Measurements from ENCODE around the gene PCIF1.
"Not testable (repeated sequence)": the region's sequence is repeated elsewhere in the genome, so short reads cannot be mapped to it uniquely, and the experiment has no call there.

PCIF1 gene

DNA sequence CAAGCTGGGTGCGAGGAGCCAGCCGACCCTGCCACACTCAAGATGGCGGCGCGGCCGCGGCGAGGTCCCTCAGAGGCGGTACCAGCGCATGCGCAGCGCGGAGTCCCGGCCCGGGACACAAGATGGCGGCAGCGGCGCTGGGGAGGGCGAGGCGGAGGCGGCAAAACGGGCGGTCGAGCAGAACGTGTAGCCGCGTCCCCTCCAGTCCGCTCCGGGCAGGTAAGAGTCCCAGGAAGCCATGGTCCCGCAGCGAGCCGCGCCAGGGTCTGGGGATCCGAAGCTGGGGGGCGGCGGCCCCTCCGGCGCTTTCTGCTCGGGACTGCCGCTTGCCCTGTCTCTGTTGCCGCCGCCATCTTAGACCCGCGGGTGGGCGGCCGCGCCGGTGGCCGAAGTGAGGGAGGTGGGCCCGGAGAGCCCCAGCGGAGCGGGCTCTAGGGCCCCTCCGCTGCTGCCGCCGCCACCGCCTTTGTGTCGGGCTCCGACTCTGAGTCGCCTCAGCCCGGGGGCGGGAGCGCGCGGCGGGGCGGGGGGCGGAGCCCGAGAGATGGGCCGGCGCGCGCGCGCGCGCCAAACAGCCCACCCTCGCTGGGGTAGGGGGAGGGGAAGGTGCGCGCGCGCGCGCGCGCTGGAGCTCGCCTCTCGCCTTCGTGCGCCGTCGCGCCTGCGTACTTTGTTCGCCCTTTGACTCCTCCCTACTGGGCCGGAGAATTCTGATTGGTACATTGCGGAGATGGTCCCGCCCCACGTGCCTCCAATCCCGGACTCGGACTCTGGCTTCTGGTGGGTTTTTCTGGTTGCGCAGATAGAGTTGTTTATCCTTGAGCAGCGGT, at the start of gene PCIF1:
Gene PCIF1, plus strand, starts transcription at position 98 of the 830 bp plus-strand sequence. CDS start 4,317 bp downstream, outside the sequence.
- DNase-seq (ENCODE audit: low read depth in 2 of 2), result peak; percentile 96

DNA sequence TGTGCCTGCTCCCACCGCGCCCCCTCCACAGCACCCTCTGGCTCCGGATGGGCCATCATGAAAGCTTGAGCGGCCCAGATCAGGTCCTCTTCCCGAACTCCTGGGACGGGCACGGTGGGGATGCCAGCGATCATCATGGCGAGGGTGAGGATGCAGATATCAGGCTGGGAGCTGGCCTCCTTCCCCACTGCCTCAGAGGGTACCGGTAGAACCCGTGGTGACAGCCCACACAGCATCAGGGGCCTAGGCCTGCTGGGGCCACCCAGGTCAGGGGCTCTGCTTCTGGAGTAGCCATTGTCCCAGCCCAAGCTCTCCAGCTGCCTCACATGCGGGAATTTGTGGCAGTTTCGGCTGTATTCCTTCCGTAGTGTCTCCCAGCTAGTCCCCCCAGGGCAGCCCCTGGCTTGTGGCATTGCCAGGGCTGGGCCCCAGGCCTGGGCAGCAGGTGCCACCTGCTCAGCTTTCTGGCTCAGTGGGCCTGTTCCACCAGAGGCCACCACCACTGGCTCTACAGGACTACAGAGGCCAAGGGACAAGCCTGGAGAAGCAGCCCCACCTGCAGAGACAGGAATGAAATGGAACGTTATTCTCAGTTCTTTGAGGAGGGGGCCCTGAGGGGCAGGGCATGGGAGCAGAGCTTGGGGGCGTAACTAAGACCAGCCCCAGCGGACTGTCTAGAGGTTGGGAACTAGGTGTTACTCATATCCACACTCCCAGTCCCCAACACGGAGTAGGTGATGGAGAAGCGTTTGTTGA, 47.7 kb upstream of the PCIF1 start:
- DNase-seq (ENCODE audit: low read depth in 2 of 2), result no peak

DNA sequence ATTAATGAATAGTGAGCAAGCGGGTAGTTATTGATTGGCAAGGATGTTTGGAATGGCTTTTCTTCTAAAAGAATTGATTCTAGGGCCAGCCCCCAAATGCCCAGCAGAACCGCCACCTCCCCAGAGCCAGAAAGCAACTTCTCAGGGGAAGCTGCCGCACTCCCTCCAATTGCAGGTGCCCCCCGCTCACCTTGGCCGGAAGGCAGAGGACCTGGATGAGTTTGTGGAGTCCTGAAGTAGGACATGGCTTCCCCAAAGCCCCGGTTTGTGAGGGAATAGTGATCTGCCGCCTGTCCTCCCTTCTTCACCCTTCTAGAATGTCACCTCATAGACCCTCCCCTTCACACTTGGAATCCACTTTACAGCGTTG, 47.2 kb upstream of the PCIF1 start, which contains the start of gene SPATA25:
Gene SPATA25, minus strand, starts transcription at position 277 of the 370 bp plus-strand sequence. Its CDS starts 32 bp downstream, at position 245.
- DNase-seq (ENCODE audit: low read depth in 2 of 2), result no peak

DNA sequence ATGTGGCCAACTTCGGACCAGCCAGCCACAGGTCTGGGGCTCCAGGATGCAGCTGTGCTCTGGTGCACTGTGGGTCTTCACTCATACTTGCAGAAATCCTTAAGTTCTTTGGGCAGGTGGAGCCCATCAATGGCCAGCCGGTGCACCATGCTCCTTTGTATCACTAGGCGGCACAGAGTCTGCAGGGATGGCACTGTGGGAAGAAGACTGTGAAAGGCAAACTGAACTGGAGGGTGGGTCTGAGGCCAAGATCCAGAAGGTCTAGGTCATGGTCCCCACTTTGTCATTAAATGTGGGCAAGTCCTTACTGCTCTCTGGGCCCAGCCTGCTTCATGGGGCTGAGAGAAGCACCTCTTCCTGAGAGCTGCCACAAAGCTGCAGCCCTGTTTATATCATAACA, 45.8 kb upstream of the PCIF1 start:
- DNase-seq (ENCODE audit: low read depth in 2 of 2), result no peak

DNA sequence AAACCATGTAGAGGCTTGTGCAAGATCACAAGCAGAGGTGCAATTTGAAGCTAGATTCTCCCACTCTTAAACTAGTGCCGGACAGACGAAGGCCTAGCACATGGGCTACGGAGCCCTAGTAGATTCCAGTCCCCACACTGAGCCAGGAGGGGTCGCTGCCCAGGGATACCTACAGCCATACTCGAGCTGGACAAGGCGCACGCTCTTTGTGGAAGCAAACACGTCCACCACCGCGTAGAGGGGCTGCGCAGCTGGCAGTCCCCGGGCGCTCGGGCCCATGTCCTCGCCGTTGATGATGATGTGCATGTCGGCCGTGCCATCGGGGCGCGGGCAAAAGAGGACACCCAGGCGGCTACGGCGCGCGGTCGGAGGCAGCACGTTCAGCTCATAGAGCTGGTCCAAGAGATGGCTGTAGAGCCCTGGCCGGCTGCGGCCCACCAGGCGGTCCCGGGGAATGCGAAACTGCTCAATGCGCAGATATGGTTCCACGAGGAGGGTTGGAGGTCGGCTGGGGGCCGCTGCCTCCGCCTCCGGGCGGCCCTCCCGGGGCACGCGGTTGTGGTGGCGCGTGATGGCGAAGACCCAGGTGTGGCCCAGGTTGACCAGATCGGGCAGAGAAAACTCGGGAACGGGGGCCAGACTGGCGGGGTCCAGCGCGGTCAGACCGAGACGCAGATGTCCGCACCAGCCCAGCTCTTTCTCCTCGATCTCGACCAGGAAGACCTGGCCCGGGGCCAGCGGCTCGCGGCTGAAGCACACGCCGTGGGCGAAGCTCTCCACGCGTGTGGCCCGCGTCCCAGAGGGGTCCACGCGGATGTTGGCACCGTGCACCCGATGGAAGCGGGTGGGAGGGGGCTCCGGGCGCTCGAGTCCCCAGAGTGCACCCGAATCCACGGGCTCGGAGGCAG, 44.2 kb upstream of the PCIF1 start:
- DNase-seq (ENCODE audit: low read depth in 2 of 2), result peak; percentile 34 to 35

DNA sequence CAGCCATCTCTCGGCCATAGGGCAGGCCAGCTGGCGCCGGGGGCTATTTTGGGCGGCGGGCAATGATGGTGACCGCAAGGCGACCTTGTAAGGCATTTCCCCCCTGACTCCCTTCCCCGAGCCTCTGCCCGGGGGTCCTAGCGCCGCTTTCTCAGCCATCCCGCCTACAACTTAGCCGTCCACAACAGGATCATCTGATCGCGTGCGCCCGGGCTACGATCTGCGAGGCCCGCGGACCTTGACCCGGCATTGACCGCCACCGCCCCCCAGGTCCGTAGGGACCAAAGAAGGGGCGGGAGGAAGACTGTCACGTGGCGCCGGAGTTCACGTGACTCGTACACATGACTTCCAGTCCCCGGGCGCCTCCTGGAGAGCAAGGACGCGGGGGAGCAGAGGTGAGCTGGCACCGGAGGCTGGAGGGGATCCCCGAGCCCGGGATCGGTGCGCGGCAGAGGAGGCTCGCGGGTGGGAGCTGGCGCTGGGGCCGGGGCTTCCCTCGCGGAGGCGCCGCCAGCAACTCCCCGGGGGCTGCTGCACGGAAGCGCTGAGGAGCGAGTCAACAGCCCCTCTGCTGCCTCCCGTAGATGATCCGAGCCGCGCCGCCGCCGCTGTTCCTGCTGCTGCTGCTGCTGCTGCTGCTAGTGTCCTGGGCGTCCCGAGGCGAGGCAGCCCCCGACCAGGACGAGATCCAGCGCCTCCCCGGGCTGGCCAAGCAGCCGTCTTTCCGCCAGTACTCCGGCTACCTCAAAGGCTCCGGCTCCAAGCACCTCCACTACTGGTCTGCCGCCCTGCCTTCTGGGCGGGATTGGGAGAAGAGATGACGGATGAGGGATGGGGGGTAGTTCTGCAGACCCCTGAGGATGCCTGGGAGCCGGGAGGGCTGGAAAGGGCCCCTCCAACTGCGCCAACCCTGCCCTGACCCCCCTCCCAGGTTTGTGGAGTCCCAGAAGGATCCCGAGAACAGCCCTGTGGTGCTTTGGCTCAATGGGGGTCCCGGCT, 43.2 kb upstream of the PCIF1 start, which contains the start of the genes CTSA and NEURL2:
Gene CTSA, plus strand, starts transcription at position 351 of the 999 bp plus-strand sequence. Its CDS starts 234 bp downstream, at position 585.
Gene NEURL2, minus strand, starts transcription at position 224 of the 999 bp plus-strand sequence. Its CDS starts 217 bp downstream, at position 7.
- DNase-seq (ENCODE audit: low read depth in 2 of 2), result peak; percentile 79 to 85

DNA sequence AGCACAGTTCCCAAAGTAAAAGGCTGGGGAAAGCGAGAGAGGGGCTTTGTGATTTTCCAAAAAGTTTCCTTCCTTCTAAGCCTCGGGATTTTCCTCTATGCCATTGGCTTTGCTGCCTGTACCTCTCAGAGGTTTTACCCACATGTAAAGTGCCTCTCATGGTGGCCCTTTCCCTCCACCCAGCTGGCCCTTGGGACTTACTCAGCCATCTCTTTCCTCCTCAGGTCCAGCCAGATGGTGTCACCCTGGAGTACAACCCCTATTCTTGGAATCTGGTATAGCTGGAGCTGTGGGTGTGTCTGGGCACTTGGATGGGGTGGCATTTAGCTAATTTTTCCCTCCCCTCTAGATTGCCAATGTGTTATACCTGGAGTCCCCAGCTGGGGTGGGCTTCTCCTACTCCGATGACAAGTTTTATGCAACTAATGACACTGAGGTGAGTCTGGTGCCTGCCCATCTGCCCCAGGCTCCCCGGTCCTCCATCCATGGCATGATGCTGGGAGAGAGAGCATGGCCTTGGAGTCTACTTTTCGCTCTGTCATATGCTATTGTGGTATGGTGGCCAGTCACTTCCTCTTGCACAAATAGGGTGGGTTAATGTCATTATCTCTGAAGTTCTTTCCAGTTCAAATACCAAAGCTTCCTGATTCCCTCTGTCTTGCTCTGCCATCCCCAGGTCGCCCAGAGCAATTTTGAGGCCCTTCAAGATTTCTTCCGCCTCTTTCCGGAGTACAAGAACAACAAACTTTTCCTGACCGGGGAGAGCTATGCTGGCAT, 42.2 kb upstream of the PCIF1 start:
- no peak for DNase-seq (ENCODE audit: low read depth in 2 of 2)

DNA sequence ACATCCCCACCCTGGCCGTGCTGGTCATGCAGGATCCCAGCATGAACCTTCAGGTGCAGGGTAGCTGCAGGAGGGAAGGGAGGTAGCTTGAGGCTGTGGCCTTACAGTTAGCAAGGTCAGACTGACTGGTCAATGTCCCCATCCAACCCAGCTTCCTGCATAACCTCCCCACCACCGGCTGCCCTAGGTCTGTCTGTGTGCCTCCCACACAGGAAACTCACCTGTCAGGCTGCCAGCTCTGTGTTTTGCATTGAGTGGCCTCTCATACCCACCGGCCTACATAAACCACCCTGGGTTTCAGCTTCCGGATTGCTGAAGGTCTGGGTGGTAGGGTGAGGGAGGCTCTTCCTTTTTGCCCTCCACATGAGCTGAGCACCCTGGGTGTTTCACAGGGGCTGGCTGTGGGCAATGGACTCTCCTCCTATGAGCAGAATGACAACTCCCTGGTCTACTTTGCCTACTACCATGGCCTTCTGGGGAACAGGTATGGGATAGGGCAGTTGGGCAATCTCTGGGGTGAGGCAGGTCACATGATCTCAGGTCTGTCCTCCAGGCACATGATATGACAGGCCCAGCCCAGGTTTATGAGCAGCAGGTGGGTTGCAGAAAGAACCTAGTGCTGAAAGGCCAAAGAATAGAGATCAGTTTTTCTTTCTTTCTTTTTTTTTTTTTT, 41.5 kb upstream of the PCIF1 start:
- no peak for DNase-seq (ENCODE audit: low read depth in 2 of 2)

DNA sequence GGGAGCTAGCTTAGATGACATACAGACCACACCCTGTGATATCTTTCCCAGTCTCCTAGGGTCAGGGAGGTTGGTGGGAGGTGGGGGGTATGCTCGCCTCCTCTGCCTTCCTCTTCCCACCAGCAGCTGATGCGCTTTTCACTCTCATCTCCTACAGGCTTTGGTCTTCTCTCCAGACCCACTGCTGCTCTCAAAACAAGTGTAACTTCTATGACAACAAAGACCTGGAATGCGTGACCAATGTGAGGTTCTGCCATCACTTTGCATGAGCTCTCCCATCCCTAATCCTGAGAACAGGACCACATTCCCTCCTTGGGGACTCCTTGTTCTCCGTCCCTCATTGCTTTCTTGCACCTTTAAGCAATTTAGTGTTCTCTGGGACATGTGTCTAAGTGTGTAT, 40.7 kb upstream of the PCIF1 start:
- DNase-seq (ENCODE audit: low read depth in 2 of 2), result no peak

DNA sequence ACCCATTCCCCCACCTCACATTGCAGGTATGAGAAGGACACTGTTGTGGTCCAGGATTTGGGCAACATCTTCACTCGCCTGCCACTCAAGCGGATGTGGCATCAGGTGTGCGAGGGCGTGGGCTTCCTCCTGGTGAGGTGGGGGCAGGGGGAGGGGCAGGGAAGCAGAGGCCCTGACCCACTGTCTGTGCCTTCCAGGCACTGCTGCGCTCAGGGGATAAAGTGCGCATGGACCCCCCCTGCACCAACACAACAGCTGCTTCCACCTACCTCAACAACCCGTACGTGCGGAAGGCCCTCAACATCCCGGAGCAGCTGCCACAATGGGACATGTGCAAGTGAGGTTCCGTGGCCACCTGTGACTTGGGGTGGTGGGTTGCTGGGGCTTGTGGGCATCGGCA, 39.7 kb upstream of the PCIF1 start:
- DNase-seq (ENCODE audit: low read depth in 2 of 2), result no peak

DNA sequence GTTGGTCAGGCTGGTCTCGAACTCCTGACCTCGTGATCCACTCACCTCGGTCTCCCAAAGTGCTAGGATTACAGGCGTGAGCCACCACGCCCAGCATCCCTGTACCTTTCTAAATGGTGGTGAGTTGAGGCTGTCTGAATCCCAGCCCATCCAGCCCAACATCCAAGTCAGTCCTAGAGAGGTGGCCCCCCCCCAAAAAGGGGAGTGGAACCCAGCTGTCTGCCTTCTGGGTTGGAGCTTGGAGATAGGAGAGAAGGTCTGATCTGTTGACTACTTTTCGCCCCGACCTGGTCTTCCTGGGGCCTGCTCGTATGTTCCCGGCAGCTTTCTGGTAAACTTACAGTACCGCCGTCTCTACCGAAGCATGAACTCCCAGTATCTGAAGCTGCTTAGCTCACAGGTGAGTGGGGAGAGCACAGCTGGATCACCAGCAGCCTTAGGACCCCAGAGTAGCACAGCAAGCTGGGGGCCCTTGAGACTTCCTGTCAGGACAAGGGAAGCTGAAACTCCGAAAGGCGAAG, 37.8 kb upstream of the PCIF1 start:
- DNase-seq (ENCODE audit: low read depth in 2 of 2), result no peak

DNA sequence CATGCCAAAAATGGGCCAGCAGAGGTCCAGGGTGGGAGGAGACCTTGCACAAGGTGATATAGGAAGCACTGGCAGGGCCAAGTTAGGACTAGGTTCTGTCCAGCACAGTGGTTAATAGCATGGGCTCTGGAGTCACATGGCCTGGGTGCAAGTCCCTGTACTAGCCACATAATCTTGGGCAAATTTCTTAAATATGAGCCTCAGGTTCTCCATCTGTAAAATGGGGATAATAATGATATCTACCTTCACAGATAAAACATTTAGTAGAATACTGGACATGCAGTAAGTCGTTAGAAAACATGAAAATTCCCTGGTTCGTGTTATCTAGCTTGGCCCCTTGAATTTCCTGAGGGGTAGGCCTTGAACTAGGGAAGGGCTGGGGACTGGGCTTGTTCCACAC, 37.2 kb upstream of the PCIF1 start:
- DNase-seq (ENCODE audit: low read depth in 2 of 2), result no peak

DNA sequence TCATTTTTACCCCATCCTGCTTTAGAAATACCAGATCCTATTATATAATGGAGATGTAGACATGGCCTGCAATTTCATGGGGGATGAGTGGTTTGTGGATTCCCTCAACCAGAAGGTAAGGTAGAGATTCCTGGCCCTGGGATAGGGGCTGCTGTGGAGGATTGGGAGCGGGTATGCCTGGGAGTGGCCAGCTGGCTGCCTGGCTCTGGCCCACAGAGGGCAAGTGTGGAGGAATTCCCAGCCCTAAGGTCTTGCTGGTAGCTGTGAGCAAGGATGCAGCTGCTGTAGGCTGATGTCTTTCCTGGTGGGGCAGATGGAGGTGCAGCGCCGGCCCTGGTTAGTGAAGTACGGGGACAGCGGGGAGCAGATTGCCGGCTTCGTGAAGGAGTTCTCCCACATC, 36.8 kb upstream of the PCIF1 start:
- DNase-seq (ENCODE audit: low read depth in 2 of 2), result no peak

DNA sequence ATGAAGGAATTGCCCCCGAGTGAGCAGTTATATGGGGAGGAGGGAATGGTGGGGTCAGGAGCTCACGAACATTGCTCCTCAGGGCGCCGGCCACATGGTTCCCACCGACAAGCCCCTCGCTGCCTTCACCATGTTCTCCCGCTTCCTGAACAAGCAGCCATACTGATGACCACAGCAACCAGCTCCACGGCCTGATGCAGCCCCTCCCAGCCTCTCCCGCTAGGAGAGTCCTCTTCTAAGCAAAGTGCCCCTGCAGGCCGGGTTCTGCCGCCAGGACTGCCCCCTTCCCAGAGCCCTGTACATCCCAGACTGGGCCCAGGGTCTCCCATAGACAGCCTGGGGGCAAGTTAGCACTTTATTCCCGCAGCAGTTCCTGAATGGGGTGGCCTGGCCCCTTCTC, 36.2 kb upstream of the PCIF1 start:
- DNase-seq (ENCODE audit: low read depth in 2 of 2), result no peak

DNA sequence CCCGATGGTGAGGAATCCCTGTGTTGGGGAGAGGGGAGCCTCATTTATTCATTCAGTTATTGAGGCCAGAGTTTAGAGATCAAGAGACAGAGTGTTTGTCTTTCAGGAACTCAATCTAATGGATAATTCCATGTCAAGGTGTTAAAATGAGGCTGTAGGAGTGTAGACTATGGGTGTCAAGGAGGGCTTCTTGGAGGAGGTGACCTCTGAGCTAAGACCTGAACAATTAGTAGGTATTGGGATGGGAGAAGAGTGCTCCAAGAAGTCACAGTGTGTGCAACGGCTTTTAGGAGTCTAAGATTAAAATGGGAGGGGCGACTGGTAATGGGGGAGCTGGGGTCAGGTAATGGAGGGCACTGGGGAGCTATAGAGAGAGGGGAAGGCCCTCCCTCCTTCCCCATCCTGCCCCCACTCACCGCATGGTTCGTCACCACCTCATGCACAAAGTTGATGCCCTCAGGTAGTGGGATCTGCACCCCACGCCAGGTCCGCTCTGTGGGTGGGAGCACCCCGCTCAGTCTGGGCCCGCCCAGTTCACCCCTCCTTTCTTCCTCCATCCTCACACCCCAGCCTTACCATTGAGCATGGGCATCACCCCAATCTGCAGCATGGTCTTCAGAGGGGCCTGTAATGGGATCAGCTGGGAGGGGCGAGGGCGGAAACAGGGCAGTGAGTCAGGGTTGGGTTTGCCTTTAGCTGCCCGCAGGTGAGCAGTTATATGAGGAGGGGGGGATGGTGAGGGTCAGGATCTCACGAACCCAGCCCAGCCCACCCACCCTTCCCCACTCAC, 35.2 kb upstream of the PCIF1 start:
- no peak for DNase-seq (ENCODE audit: low read depth in 2 of 2)

DNA sequence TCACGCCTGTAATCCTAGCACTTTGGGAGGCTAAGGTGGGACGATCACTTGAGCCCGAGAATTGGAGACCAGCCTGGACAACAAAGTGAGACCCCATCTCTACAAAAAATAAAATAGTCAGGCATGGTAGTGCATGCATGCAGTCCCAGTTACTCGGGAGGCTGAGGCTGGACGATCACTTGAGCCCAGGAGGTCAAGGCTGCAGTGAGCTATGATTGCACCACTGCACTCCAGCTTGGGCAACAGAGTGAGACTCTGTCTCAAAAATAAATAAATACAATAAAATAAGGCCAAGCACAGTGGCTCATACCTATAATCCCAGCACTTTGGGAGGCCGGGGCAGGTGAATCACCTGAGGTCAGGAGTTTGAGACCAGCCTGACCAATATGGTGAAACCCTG, 33.2 kb upstream of the PCIF1 start:
- DNase-seq (ENCODE audit: low read depth in 2 of 2), result not testable (repeated sequence)

DNA sequence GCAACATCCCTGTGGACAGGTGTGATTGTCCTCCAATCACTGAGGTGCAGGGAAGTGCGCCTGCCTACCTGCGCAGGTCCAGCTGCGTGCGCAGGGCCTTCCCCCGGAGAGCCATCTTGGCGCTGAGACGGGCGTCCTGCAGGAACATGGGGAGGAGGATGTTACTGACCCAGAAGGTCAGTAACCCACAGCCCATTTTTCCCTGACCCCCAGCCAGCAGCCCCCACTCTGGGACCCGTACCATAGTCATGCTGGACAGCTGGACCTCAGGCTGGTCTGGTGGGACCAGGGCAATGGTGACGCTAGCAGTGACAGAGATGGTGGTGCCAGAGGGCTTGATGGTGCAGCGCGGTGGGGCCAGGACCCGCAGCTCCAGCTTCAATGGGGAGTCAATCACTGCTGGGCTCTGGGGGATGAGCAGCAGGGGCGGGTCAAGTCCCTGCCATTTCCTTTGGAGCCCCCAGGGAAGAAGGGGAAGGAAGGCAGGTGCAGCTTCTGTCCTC, 32.2 kb upstream of the PCIF1 start:
- no peak for DNase-seq (ENCODE audit: low read depth in 2 of 2)

Measured in stimulated activated CD4-positive, alpha-beta T cell treated with anti-CD3 and anti-CD28 coated beads, Interleukin-4, amount 100 ng/mL, for 48 hours (primary cell).